DOHH2 (cell line): Measurements from ENCODE around the gene TSPAN32.

Experiments
- EZH2phosphoT487 ChIP-seq: fragments of 200-600 bp; sonication (generic); IDR thresholded peaks from 2 replicates; pipeline ENCODE4 v1.6.1; 2017; ENCODE audit warnings: borderline replicate concordance, mild to moderate bottlenecking, antibody characterized with exemption, low read length, moderate library complexity, mixed read lengths
- TF ChIP-seq, protein P1 (sequence below): fragments of 200-600 bp; sonication (generic); IDR thresholded peaks from one replicate; pipeline ENCODE4 v1.5.1; 2014; ENCODE audit warnings: antibody characterized with exemption, mild to moderate bottlenecking, low read depth, low read length; ENCODE audit not compliant: poor library complexity, severe bottlenecking

DNA sequence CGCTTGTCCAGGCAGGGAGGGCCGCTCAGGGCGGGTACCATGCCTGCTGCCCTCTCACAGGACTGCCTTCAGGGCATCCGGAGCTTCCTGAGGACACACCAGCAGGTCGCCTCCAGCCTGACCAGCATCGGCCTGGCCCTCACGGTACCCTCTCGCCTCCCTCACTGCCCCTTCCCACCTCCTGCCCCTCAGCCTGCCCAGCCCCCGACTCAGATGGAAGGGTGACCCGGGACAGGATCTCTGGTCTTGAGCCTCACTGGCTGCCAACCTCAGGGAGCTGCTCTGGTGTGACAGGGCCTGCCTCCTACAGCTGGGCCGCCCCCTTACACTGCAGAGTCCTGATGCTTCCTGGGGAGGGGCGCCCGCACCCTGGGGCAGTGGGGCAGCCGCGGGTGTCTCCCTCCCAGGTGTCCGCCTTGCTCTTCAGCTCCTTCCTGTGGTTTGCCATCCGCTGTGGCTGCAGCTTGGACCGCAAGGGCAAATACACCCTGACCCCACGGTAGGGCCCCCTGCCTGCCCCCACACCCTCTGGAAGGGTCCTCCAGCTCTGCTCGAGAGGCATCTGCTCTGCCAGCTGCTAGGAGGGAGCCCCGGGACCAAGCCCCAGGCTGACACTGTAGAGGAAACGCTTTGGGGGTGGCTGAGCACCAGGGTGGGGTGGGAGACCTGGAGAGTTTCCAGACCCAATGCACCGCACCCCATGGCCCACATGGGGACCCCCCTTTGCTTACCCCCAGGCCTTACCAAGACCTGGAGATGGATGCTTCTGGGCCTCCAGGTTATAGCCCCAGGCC, 14.6 kb downstream of the TSPAN32 start:
- TF ChIP-seq, protein P1, sequence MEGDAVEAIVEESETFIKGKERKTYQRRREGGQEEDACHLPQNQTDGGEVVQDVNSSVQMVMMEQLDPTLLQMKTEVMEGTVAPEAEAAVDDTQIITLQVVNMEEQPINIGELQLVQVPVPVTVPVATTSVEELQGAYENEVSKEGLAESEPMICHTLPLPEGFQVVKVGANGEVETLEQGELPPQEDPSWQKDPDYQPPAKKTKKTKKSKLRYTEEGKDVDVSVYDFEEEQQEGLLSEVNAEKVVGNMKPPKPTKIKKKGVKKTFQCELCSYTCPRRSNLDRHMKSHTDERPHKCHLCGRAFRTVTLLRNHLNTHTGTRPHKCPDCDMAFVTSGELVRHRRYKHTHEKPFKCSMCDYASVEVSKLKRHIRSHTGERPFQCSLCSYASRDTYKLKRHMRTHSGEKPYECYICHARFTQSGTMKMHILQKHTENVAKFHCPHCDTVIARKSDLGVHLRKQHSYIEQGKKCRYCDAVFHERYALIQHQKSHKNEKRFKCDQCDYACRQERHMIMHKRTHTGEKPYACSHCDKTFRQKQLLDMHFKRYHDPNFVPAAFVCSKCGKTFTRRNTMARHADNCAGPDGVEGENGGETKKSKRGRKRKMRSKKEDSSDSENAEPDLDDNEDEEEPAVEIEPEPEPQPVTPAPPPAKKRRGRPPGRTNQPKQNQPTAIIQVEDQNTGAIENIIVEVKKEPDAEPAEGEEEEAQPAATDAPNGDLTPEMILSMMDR: no peak
- no peak for TF ChIP-seq EZH2phosphoT487
